HG03520 (cell line): ENCODE results near the gene NOD2.

ENCODE experiments used
- ATAC-seq: cut with Tn5 transposase; IDR thresholded peaks from one replicate; pipeline ENCODE4 v1.9.1; 2021; ENCODE audit warnings: mild to moderate bottlenecking, moderate library complexity; ENCODE audit not compliant: unreplicated experiment

The NOD2 gene

DNA sequence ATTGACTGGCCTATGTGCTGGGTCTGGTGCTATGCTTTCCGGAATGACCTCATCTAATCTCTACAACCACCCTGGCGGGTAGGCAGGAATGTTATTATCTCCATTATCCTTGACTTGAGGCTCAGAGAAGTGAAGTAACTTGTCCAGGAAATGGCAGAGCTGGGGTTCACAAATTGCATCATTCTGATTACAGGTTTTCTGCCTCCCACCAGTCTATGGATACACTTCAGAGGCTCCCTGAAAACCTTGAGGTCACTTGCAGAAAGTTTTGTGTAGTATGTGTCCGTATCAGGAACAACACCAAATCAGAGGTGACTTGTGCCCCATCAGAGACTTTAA is 19.1 kb downstream of the NOD2 start:
- no peak for ATAC-seq

DNA sequence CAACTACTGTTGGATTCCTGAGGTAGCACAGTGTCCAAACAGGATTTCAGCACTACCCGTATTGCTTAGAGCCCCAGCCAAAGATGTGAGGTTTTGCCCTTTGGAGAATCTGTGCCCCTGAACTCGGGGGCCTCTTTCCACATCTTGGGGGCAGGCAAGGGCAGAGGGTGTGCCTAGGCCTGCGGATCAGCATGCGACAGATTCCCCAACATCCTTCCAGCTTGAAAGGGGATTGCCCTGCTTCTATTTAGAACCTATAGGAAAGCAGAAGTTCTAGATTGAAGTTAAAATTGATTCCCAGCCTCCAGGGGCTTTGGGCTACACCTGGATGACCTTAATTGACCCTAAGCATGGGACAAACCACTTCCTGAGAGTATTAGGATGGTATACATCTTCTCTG is 19.6 kb downstream of the NOD2 start:
- ATAC-seq = no peak

DNA sequence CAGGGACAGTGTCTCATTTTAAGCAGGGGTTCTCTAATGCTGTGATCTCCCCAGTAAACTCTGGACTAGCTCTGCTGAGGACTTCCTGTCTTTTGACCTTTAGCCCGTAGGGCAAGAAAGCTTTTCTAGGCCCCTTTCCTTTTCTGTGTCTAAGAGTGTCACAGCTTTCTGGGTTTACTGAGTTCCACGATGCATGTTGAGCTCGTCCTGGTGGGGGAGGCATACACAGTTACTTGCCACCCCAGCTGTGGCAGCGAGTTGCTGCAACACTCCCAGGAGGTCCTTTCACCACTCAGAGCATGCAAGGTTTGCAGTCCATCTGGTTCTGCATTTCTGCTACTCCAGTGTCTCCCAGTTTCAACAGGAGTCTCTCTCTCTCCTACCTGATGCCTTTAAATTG is 23.7 kb downstream of the NOD2 start:
- ATAC-seq = no peak

DNA sequence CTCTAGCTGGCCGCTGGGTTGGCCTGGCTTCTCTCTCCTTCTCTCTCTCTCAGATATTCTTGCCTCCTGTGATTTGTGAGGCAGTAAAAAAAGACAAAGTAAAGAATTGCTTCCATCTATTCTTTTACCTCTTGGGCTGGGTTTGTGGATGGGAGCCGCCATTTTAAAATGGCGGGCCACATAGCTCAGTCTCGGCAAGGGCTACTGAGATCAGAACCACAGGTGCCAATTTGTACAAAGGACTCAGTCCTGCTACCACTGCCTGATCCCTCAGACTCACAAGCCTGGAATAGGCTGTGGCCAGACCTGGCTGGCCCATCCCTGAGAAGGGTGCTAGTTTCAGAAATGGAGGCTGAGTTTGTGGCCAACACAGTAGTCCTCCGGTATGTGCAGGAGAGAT is 24.1 kb downstream of the NOD2 start:
- no peak for ATAC-seq

DNA sequence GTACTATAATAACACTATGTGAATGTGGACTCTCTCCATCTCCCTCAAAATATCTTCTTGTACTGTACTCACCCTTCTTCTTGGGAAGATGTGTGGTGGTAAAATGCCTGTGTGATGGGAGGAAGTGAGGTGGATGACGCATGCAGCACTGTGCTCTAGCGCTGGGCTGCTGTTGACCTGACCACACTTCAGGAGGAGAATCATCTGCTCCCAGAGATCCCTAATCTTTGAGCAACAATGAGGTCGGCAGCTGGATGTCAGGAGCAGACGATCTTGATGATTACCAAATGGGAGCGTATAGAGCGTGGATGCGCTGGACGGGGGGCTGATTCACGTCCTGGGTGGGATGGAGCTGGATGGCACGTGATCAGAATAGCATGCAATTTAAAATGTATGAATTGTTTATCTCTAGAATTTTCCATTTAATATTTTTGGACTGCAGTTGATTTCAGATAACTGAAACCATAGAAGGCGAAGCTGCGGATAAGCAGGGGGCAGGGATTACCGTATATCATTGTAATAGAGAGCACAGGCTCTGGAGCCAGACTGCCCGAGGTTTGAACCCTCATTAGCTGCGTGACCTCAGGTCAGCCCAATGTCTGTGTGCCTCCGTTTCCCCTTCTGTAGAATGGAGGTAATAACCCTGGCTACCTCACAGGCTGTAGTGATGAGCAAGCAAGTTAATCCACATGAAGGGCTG is 24.8 kb downstream of the NOD2 start:
- ATAC-seq = no peak

DNA sequence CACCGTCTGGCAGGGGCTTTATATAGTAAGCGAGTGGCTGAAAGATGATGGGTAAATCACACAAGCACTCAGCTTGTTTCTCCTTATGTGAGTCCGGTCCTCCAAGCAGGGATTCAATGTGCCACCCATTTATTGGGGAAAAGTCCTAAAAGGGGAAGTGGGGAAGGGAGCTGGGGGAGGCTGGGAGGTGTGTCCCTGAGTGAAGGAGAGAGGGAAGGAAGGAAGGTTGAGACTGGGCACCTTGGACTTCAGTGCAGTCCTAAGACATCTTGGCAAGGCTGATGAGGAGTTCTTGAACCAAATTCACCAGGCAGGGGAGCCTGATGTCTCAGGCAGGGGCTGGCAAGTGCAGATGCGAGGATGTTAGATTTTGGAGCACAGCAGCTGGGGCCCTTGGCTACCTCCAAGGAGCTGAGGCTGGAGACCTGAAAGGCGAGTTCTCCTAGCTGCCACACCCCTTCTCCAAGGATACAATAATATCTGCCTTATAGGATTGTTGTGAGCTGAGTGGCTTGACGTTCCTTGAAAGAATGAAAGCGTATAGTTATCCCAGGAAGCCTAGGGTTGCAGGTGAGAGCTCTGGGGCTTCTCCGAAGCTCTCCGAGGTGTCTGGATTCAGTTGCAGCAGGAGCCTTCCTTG is 25.5 kb downstream of the NOD2 start:
- ATAC-seq = no peak

DNA sequence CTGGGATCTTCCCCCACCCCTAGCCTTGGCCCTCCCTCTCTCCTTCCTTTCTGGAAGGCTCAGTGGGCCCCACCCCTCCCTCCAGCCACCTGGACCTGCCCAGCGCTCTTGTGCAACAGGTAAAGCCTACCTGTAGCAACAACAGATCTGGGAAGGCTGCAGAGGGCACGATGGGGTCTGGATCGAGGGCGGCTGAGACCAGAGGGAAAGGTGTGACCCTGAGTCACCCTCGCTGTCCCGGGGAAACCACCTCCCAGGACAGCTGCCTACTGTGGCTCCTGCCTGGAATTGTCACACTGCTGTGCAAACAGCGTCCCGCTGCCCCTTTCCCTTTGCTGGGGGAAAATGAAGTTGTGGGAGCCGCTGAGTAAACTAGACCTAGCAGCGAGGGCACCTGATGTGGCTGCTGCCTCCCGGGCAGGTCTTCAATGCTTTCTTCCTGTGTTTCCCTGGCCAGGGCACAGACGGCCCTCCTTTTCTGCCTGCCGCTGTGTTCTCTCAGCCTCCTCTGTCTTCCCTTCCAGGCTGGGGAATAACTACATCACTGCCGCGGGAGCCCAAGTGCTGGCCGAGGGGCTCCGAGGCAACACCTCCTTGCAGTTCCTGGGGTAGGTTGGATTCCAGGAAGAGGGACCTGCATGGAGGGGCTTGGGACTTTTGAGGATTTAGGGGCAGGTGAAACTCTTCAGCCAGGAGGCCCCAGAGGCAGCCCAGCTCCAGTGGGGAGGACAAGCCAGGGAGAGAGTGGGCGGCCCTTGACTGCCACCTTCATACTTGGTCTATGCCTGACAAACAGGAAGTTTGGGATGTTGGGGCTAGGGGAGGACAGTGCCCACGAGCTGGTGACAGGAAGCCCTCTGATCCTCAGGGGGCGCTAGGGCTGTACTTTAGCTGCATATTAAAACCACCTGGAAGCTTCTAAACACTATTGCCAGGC is 26.3 kb downstream of the NOD2 start:
- ATAC-seq = no peak

DNA sequence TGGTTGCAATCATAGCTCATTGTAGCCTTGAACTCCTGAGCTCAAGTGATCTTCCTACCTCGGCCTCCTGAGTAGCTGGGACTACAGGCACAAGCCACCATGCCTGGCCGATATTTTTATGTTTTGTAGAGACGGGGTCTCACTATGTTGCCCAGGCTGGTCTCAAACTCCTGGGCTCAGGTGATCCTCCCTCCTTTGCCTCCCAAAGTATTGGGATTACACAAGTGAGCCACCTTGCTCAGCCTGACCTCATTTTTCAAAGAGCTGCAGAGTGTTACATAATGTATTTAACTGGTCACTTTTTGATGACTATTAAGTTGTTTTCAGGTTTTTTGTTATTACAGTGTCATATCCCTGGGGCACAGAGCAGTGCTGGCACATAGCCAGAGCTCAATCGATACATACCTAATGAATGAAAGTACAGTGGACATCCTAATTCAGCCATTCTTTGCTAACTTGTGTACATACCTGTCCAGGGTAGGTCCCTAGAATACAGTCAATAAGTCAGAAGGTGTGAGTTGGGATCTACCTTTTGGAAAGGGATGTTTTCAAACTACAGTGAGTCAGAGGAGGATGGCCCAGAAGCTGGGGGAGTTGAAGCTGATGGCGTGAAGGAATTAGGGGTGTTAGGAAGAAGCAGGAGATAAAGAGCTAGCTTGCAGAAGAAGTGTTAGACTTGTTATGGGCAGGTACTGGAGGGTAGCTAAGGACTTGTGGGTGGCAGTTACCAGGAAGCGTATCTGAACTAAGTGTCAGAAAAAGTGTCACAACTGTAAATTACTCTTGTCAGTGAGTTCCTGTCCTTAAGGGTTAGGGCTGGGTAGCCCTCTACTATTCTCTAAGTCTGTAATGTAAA is 28.4 kb downstream of the NOD2 start:
- no peak for ATAC-seq

DNA sequence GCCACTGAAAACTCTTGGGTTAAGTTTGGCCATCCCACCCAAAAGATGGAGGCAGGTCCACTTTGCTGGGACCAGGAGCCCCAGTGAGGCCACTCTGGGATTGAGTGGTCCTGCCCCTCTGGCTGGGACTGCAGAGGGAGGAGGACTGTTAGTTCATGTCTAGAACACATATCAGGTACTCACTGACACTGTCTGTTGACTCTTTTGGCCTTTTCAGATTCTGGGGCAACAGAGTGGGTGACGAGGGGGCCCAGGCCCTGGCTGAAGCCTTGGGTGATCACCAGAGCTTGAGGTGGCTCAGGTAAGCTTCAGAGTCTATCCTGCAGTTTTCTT is 29.0 kb downstream of the NOD2 start:
- ATAC-seq = no peak

DNA sequence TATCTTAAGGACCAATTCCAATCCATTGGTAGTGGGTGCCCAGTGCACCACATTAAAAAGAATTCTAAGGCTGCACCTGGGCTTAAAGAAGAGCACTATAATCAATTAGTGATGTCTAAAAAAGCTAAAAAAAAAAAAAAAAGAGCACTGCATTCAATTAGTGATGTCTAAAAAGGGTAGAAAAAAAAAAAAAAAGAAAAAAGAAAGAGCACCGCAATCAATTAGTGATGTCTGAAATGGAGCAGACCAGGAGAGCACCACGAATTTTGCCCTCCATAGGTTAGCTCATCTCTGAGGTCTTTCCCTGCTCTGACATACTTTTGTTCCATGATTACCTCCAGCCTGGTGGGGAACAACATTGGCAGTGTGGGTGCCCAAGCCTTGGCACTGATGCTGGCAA is 29.6 kb downstream of the NOD2 start:
- no peak for ATAC-seq

DNA sequence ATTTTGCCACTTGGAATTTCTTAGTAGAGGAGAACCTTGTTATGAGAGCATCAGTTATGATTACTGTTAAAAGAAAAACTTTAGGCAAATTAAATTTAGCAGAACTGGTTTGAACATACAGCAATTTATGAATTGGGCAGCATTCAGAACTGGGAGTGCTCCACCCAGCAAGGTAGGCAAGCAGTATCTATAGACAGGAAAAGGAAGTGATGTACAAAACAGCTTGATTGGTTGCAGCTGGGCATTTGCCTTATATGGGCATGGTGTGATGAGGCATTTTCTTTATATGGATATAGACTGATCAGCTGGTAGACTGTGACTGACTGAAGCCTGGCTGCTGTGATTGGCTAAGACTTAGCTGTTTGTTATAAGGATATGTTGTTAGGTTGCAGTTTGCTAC is 30.9 kb downstream of the NOD2 start:
- ATAC-seq = no peak

DNA sequence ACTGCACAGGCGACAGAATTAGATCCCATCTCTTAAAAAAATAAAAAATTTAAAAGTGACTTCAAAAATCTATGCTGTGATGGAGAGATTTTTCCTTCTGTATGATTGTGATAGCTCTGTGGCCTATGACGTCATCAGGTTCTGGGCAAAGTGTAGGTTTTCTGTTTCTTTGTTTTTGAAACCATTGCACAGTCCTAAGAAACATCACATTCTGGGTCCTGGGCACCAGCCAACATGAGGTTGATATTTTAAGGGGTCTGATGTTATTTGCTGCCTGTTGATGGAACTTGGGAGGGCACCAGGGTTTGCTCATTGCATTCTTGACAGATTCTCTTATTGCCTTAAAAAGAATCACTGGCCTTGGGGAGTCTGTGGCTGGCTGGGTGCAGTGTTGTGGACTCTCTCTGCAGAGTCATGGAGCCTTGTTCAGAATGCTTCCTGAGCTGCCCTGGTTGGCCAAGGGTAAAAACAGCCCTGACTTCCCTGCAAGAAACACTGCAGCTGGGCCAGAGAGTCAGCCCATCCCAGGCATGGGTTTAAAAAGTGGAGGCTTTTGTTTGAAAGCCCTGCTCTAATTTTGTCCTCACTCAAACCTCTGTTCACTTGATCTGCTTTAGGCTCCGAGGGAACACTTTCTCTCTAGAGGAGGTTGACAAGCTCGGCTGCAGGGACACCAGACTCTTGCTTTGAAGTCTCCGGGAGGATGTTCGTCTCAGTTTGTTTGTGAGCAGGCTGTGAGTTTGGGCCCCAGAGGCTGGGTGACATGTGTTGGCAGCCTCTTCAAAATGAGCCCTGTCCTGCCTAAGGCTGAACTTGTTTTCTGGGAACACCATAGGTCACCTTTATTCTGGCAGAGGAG is 38.0 kb downstream of the NOD2 start:
- ATAC-seq = no peak

DNA sequence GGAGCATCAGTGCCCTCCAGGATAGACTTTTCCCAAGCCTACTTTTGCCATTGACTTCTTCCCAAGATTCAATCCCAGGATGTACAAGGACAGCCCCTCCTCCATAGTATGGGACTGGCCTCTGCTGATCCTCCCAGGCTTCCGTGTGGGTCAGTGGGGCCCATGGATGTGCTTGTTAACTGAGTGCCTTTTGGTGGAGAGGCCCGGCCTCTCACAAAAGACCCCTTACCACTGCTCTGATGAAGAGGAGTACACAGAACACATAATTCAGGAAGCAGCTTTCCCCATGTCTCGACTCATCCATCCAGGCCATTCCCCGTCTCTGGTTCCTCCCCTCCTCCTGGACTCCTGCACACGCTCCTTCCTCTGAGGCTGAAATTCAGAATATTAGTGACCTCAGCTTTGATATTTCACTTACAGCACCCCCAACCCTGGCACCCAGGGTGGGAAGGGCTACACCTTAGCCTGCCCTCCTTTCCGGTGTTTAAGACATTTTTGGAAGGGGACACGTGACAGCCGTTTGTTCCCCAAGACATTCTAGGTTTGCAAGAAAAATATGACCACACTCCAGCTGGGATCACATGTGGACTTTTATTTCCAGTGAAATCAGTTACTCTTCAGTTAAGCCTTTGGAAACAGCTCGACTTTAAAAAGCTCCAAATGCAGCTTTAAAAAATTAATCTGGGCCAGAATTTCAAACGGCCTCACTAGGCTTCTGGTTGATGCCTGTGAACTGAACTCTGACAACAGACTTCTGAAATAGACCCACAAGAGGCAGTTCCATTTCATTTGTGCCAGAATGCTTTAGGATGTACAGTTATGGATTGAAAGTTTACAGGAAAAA is 38.8 kb downstream of the NOD2 start:
- ATAC-seq = no peak

DNA sequence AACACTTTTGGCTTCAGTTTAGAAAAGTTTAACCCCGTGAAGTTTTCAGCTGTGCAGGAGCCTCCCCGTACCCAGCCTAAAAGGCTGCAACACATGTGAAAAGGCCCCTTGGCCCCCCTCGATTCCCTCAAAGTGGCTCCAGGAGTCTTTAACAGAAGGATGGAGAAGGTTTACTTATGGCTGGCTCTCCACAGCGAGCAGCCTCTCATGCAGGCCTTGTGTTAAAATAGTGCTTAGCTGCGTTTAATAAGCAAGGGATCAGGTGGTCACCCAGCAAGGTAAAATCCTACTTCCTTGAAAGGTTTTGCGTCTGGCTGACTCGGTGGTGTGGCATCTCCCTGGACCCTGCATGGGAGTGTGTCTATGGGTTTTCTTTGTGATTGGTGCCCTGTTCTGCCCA is 40.1 kb downstream of the NOD2 start:
- ATAC-seq = no peak

DNA sequence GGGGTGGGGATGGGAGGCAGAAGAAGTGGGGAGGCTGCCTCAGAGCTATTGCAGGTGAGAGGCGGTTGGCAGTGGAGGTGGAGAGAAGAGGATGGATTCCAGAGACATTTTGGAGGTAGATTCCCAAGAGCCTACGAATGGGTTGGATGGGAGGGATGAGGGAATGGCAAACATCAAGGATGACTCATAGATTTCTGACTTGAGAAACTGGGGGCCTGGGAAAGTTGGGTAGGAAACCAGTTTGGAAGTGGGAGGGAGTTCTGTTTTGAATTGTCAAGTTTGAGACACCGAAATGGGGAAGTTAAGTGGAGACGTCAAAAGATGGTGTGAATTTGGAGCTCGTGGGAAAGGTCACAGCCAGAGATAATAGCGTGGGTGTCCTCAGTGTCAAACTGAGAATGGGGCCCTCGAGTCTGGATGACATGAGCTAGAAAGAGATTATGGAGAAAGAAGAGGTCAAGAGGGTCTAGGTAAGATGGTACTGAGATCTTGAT is 42.3 kb downstream of the NOD2 start:
- ATAC-seq = no peak

DNA sequence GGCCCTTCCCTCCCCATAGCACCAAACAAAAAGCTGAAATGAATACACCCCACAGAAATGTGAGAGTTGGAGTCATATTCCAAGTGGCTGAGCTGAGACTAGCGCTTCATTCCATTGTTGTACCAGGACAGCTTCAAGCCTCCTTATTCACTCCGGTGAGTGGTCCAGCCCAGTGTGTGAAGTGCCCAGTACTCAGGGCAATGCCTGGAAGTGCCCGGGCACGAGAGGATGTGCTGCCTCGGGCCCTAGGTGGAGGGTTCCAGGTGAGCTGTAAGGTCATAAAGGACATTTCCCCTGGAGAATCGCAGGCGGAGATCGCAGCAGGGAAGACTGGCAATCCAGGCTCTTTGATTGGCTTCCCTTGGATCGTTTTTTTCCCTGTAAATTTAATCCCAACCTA is 43.0 kb downstream of the NOD2 start:
- no peak for ATAC-seq

DNA sequence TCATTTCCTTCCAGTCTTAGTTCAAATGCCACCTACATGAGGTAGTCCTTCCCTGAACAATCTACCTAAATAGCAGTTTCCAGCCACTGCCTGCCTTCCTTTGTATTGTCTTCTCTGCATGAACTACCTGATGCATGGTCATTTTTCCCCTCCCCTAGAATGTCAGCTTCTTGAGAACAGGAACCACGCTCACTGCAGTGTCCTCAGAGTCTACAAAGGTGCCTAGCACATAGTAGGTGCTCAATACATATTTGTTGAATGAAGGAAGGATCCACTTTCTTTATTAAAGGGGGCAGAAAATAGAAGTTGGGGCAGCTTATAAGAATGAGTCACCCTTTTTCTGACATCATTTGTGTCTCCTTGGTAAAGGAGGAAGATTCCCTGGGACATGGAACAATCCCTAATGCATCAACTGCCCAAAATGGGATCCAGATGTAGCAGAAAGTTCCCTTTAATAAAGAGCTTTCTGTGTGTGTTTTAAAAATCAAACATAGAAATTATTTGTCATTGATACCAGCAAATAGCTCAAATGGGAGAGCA is 44.1 kb downstream of the NOD2 start:
- ATAC-seq = no peak

DNA sequence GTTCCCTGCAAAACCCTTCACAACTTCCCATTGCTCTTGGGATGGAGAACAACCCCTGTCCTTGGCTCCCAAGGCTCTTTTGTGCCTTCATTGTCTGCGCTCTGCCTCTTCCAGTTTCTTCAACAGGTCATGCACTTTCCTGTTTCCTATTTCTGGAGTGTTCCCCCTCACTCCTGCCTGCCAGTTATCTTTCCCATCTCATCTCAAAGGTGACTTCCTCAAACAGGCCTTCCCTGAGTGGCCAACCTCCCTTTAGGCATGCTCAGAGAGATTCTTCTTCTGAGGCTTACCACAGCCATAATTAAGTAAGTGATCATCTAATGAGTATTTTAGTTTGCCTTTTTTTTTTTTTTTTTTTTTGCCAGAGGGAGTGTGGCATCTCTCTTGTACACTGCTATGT is 45.6 kb downstream of the NOD2 start:
- ATAC-seq = no peak

DNA sequence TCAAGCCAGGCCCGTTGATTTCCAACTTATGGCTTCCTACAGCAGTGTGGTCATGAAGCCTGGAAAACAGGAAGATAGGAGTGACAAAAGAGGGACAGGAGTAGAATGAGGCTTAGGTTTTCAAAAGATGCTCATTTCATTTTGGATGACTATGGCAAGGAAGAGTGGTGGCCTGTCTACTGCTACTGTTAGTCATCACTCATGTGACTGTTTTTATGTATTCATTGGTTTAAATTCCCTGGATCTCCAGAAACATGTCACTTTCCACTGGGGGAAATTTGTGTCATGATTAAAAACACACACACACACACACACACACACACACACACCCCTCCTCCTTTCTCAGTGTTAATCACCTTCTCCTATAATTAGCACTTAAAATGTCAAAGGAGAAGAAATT is 47.3 kb downstream of the NOD2 start:
- no peak for ATAC-seq
